GM23248 (cell line): ENCODE data around the gene SEMA3F.

Experiments
- EZH2 ChIP-seq: fragments of 200-600 bp; sonication (generic); IDR thresholded peaks from 2 replicates; pipeline ENCODE4 v1.6.1; 2018; ENCODE audit warnings: antibody characterized with exemption, mild to moderate bottlenecking; ENCODE audit not compliant: insufficient read depth, poor library complexity, severe bottlenecking
- EZH2phosphoT487 ChIP-seq: fragments of 200-600 bp; sonication (generic); IDR thresholded peaks from 2 replicates; pipeline ENCODE4 v1.6.1; 2018; ENCODE audit warnings: antibody characterized with exemption, moderate library complexity, mild to moderate bottlenecking, low read depth; ENCODE audit not compliant: insufficient read depth

- no peak for TF ChIP-seq EZH2
- TF ChIP-seq EZH2phosphoT487: no peak
Observed at GRCh38 chr3:50187750-50188149, 32.6 kb downstream of the SEMA3F start.
